Fibroblast of skin of right quadriceps (primary cell): ENCODE data around the gene OSBPL6.
A peak's percentile ranks its signal among the peaks of the same experiment; 100 is the strongest.
"Not testable (repeated sequence)": the region's sequence is repeated elsewhere in the genome, so short reads cannot be mapped to it uniquely, and the experiment has no call there.

Experiments
- DNase-seq: peaks from one replicate; pipeline ENCODE4 v3.0.0-alpha.2; 2013

Gene OSBPL6

GRCh38 chr2:178306352-178307073 lies 112.2 kb downstream of the OSBPL6 start:
- peak; percentile 16 for DNase-seq

- no peak for DNase-seq
Measured at GRCh38 chr2:178307650-178308049, 113.3 kb downstream of the OSBPL6 start.

- DNase-seq, result no peak
Measured at GRCh38 chr2:178309541-178309940, 115.2 kb downstream of the OSBPL6 start.

DNA sequence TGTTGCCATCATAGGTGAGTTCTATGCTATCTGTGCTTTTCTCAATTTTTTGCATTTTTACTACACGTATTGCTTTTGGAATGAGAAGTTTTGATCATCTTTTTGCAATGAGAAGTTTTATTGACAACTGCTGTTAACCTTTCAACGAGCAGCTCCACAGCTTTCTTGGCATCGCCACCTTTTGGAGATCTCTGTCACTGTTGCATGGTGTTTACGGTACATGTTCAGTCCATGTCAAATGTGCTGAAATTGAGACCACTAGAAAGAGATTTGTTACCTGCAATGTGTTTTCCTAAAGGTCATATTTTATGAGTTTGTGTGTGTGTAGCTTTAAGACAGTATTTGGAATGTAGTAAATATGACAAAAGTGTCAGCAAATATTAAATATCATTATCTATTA lies 120.8 kb downstream of the OSBPL6 start:
- DNase-seq, result no peak

DNA sequence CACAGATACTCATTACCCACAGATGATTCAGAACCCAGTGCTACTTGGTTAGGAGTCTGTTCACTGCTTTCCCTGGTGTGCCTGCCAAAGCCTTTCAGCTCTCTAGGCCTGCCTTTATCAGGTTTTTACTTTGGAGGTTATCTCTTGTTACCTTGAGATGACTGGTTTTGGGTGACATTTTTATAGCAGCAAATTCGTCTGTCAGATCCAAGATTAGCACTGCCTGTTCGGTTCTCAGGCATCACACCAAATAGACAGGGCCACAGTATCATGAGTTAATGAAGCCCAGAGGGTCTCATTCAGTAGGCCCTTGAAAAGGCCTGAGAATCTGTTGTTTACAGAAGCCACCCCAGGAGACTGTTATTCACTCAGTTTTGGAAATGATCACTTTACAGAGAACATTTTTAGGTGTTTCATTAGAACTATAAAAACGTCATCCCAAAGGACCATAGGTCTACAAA lies 121.2 kb downstream of the OSBPL6 start:
- no peak for DNase-seq

DNA sequence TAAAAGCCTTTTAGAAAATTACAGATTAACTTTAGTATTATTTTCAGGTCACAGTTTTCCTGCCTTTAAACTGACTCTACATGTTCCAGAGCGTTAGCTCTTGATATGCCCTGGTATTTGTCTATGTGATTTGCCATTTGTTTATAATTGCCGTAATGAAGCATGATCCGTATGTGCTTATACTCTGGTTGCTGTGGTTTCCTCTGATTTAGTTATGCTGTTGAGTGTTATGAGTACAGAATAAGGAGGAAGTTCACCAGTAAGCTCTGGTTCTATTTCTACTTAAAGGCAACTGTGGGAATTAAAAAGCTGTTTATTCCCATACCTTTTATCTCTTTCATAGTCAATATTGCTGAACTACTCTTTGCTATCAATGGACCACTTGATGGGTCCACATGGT lies 123.5 kb downstream of the OSBPL6 start:
- no peak for DNase-seq

DNA sequence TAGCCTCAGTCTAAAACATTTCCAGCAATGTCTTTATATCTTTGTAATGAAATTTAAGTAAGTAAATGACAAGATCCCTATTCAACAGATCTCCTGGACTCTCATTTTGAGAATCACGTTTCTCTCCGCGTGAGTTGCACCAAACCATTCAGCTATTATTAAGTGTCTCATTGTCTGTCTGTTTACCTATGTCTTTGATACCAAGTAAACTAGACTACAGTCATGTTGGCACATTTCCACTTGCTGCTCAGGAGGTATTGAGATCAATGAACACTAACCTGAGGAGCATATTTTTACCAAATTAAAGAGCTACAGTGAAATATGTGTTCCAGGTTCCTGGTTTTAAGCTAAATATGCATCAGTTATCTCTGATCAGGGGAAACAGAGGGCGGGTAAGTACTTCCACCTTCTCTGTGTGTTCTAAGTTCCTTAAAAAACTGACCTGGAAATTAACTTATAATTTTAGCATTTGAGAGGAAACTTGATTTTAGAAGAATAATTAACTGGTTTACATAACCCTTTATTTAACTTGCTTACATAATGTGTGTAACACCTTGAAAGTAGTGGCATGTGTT lies 125.8 kb downstream of the OSBPL6 start:
- no peak for DNase-seq

DNA sequence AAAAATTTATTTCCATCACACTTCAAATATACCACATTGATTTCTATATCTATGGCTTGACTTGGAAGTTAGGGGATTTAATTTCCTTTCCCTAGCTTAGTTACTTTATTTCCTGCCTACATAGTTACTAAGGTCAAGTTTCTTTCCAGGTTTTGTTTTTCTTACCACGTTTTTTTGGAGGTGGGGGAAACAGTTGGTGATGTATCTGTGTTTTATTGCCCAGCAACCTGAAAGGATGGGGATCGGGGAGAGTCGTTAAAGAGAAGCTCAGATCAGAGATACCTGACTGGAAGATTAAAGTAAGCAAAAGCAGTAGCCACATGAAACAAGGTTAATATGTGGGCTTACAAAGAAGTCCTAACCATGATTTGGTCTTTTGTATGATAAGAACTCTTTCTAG lies 127.8 kb downstream of the OSBPL6 start:
- no peak for DNase-seq

DNA sequence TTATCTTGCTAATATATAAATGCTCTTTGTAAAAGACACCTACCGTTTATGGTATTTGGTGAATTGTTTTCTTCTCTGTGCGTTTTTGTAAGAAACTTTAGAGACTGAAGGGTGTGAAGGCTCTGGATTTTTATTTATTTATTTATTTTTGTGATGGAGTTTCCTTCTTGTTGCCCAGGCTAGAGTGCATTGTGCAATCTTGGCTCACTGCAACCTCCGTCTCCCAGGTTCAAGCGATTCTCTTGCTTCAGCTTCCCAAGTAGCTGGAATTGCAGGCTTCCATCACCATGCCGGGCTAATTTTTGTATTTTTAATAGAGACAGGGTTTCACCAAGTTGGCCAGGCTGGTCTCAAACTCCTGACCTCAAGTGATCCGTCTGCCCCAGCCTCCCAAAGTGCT lies 129.0 kb downstream of the OSBPL6 start:
- not testable (repeated sequence) for DNase-seq

DNA sequence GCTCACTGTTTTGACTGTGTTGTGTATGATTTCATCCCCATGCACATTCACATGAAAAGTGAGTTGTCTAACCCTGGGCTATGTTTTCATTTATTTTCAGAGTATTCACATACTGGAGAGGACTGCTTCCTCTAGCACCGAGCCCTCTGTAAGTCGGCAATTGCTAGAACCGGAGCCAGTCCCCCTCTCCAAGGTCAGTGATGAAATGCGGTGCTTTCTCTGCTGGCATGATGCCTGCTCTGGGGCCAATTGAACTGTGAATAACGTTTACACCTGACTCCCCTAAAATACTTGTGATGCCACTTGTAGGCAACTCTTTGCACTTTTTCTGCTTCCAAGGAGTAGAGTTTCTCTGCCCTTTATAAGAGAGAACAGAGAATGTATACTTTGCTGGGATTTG lies 129.8 kb downstream of the OSBPL6 start:
- DNase-seq, result no peak

- no peak for DNase-seq
Measured at GRCh38 chr2:178325268-178325667, 131.0 kb downstream of the OSBPL6 start.

DNA sequence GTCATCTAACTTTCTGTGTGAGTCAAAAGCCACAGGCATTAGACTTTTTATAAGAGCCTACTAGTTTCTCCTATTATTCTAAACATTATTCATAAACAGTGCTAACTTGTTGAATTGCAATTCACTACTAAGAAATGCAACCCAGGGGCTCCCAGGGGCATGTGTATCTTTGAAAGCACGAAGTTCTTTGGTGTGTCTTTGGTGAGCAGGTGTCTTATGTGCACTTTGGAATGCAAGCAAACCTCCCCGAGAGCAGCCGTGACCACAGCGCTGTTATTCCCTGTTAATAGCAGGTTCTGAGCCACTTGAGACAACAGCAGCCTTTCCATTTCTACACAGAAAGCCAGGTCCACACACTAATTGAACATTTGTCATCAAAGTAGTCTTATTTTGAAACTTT lies 133.2 kb downstream of the OSBPL6 start:
- no peak for DNase-seq

GRCh38 chr2:178328037-178328436 lies 133.7 kb downstream of the OSBPL6 start:
- peak; percentile 10 for DNase-seq

DNA sequence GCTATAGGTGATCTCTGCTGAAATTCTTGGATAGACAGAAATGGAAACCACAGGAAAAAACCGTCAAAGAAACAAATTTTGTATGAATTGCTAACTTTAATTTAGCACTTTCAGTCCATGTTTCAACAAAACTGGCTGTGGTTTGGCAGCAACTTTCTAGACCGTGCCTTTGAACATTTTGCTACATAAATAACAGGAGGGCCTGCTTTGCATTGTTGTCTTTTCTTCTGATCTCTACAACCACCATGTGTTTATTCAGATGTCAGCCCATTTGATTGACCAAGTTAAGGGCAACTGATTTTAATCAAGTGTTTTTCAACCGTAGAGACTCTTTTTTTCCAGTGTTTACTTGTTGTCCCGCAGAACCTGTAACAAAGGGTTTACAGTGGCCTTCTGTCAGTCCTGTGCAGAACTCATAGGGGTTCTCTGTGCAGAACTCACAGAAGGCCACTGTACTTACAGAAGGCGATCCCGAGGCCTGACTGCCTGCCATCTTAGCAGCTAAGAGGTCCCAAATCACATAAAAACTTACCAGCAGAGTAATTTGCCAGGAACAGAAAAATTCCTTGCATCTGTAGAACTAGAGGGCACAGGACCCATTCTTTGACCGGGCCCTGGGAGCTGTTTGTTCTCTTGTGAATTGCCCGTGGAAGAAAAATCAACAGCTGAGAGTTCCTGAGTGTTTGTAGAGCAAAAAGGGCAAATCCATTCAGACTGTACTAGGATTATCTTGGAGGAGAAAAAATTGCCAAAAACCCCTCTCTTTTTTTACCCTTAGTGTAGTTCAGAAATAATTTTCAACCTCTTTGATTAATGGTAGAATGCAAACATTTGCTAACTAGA lies 136.1 kb downstream of the OSBPL6 start:
- no peak for DNase-seq

- no peak for DNase-seq
Measured at GRCh38 chr2:178331474-178332432, 137.4 kb downstream of the OSBPL6 start.

- DNase-seq, result no peak
Measured at GRCh38 chr2:178333851-178334250, 139.5 kb downstream of the OSBPL6 start.

- DNase-seq, result no peak
Measured at GRCh38 chr2:178335230-178335629, 140.9 kb downstream of the OSBPL6 start.

DNA sequence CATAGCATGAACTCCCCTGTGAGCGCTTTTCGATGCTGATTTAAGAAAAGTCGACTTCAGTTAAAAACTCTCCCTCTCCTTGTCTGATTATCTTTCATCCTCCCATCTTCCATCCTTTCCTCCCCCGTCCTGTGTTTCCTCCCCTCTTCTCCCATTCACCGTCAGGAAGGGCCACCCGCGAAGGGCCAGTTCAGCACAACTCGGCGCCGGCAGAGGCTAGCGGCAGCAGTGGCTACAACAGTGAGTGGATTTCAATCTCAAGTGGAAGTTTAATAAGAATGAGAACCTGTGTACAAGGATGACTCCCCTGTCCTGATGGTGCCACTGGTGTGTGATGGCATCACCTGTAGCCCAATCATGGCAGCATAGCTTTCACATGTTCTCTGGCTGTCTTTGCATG lies 149.8 kb downstream of the OSBPL6 start:
- no peak for DNase-seq

DNA sequence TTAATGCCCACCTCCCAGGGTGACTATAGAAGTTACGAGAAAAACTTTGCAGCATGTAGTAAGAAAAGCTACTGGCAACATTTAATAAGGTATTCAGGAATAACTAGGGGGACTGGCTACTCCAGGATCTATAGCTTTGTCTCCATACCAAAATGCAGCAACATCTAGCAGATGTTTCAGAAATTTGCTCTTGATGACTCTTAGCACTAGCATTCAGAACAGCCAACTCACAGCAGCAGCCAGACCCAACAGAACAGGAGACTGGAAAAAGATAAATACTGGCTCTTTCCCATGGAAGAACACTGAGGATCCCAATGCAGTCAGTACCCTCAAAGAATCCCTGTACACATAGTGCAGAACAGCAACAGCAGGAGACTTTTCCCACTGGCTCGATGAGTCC lies 151.6 kb downstream of the OSBPL6 start:
- no peak for DNase-seq

DNA sequence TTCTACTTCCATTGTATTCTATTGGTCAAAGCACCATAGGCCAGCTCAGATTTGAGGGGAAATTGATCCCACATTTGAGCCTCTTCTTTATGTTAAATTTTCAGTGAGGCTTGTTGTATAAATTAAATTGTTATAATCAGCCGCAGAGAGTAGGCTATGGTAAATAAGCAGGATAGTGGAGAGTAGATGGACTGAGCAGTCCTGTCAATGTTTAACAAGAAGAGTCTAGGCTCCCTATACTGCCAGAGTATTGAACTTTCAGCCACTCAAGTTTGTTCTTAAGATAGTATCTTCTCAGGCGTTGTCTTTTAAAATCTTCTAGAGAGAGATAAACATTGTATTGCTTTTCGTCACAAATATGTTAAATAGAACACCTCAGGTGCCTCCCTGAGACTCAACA lies 155.7 kb downstream of the OSBPL6 start:
- DNase-seq, result no peak

- not testable (repeated sequence) for DNase-seq
Measured at GRCh38 chr2:178357704-178358103, 163.4 kb downstream of the OSBPL6 start.

- no peak for DNase-seq
Measured at GRCh38 chr2:178359192-178359912, 165.0 kb downstream of the OSBPL6 start.
